Breast epithelium (tissue), 3 donors: ENCODE measurements around the gene TPRN.

ENCODE experiments used
- POLR2A ChIP-seq: fragments of 450-650 bp; IDR thresholded peaks from one replicate; pipeline ENCODE4 v1.6.1; 2016; ENCODE audit warnings: antibody characterized with exemption, mild to moderate bottlenecking, moderate library complexity
- TF ChIP-seq, protein P1 (sequence below), 3 donors: fragments of 450-650 bp; IDR thresholded peaks; one replicate each; pipeline ENCODE4 v1.5.1; 2016 to 2017; ENCODE audit warnings: antibody characterized with exemption in 3 of 3, mild to moderate bottlenecking in 3 of 3, moderate library complexity in 3 of 3

DNA sequence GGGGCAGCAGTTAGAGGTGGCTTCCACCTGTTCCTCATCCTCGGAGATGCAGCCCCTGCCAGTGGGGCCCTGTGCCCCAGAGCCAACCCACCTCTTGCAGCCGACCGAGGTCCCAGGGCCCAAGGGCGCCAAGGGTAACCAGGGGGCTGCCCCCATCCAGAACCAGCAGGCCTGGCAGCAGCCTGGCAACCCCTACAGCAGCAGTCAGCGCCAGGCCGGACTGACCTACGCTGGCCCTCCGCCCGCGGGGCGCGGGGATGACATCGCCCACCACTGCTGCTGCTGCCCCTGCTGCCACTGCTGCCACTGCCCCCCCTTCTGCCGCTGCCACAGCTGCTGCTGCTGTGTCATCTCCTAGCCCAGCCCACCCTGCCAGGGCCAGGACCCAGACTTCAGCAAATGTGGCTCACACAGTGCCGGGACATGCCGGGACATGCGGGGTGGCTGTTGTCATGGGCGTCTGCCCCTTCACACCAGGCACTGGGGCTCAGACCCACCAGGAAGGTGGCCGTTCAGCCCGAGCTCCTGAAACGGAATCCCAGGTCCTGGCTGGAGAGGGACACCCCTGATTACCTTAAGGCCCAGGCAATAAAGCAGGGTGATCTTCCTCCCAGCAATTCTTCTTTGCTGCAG, 25.3 kb upstream of the TPRN start:
- TF ChIP-seq POLR2A, result no peak
- TF ChIP-seq, protein P1, sequence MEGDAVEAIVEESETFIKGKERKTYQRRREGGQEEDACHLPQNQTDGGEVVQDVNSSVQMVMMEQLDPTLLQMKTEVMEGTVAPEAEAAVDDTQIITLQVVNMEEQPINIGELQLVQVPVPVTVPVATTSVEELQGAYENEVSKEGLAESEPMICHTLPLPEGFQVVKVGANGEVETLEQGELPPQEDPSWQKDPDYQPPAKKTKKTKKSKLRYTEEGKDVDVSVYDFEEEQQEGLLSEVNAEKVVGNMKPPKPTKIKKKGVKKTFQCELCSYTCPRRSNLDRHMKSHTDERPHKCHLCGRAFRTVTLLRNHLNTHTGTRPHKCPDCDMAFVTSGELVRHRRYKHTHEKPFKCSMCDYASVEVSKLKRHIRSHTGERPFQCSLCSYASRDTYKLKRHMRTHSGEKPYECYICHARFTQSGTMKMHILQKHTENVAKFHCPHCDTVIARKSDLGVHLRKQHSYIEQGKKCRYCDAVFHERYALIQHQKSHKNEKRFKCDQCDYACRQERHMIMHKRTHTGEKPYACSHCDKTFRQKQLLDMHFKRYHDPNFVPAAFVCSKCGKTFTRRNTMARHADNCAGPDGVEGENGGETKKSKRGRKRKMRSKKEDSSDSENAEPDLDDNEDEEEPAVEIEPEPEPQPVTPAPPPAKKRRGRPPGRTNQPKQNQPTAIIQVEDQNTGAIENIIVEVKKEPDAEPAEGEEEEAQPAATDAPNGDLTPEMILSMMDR (IDR thresholded peaks at IDR 0.05), result no peak
